Left renal pelvis (tissue), 4 donors: ENCODE results near the gene USP51. TPM values are rescaled to one million over a fixed set of nuclear protein-coding genes. Genes with fewer than 3 reads are reported as not detected.
"Not testable (repeated sequence)": the region's sequence is repeated elsewhere in the genome, so short reads cannot be mapped to it uniquely, and the experiment has no call there.

ENCODE experiments used
- DNase-seq, 4 donors: peaks; one replicate each; pipeline ENCODE4 v3.0.0-alpha.2; 2013; ENCODE audit warnings: low read depth in 4 of 4, low spot score in 3 of 4
- polyA plus RNA-seq, 4 donors: library from polyadenylated mRNA; unstranded; fragments of 120-200 nt; gene quantifications; one replicate each; pipeline ENCODE4 v1.2.1, GENCODE V29; 2013; ENCODE audit not compliant: insufficient read length in 4 of 4

USP51 gene
- 10 to 100 TPM in 3 of 4 donors, 1 to 10 TPM in 1; 6.6 to 13.1 (median 11.8) TPM for polyA plus RNA-seq

DNA sequence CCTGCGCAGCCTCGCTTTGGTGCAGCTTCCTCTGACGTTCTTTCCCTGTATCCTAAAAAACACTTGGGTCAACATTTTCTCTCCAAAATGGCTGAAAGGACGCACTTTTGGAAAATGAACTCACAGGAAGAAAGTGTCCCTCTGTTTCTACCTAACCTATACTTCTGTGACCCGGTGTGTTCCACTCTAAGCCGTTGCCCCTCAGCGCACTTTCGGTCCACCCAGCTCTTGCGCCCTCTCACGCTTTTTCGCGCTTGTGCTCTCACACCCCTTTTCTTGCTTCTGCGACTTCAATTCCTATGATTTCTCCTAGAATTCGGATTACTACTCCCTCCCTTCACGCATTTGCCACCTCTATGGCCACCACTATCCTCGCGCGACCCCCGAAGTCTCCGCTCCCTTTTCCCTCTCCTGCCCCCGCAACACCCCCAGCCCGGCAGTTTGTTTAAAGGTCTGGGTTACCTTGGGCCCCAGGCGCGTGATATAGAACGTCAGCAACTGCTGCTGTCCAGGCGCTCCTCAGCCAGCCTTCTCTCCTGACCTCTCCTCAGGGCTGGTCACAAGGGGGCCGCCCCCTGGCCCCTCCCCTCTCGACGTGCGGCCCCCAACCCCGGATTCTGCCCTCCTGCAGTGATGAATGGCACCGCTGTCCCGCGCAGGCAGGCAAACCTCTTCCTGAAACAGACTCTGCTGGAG lies at the start of gene USP51:
USP51 (minus strand) TSS at position 535 of the 696 bp plus-strand sequence. CDS start 909 bp downstream, outside the sequence.
- DNase-seq = peak in 2 of 4 donors; percentile 14 to 31

DNA sequence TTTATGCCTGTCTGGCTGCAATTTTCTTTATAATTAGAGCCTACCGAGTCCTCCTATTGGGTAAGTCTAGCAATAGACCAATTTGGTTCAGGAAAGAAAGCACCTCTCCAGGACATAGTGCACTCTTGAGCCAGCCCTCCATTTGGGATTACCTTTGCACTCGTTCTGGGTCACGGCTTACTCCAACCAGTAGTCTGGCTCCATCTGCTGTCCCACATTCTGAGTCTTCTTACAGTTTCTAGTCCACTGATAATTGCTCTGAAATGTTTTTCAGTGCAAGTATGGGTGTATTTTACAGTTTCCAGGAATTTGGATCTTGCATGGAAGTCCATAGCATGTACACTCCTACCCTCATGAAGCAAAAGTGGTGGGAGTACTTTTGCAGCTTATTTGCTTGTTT lies 34.8 kb upstream of the USP51 start:
- no peak for DNase-seq

DNA sequence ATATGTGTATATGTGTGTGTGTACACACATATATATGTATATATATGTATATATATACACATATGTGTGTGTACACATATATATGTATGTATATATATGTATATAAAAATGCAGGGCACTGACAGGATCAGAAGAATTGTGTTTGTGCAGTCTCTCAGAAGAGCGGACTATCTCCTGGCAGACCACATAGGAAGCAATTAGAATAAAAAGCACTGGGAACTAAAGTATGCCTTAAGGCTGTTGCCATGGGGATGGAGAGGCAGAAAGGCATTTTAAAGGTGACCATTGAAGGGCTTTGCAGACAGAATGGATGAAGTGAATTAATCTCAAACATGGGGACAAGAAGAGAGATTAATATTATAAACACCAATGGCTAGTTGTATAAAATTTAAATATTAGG lies 33.7 kb upstream of the USP51 start:
- no peak for DNase-seq

DNA sequence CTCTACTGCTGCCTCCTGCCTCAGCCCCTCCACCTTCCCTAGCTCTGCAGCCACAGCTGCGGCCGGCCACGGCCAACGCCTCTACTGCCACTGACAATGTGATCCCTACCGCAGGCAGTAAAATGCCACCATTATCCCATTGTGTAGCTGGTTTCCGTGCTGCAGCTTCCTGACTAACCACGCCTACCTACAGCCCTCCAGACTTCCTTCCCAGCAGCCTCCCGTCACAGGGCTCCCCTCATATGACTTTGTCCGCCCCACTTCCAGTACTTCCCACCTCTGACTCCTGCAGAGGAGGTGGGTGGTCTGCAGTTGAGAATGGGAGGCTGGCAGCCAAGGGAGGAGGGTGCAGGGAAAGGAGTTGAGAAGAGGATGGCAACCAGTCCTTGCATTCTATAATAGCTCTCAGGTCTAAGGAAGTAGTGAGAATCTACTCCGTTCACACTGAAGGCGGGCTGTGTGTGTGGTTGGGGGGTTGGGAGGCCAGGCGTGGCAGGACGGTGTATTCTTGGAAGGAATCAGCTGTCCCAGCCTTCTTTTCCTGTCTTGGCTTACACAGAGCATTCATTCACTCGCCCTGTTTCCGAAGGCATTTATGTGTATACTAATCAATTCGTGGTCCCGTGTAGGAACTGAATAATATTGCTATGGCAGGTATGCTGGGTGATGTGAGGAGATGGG lies 33.1 kb upstream of the USP51 start:
- DNase-seq = no peak

DNA sequence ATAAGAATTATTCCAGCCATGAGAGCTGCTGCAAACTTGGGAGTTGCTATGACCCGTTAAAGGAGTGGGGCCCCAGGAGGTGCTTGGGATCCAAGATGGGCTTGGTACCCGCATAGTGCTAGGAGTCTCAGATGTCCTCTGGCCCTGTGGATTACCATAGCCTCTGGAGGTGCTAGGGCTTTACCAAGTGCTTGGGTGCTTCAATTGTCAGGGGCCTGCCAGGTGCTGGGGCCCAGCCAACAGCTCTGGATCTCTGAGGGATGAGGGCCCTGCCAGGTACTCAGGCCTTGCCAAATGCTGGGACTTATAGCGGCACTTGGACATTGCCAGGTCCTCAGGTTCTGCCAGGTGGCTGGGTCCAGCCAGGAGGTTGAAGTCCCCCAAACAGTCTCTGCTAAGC lies 32.0 kb upstream of the USP51 start:
- DNase-seq = no peak

DNA sequence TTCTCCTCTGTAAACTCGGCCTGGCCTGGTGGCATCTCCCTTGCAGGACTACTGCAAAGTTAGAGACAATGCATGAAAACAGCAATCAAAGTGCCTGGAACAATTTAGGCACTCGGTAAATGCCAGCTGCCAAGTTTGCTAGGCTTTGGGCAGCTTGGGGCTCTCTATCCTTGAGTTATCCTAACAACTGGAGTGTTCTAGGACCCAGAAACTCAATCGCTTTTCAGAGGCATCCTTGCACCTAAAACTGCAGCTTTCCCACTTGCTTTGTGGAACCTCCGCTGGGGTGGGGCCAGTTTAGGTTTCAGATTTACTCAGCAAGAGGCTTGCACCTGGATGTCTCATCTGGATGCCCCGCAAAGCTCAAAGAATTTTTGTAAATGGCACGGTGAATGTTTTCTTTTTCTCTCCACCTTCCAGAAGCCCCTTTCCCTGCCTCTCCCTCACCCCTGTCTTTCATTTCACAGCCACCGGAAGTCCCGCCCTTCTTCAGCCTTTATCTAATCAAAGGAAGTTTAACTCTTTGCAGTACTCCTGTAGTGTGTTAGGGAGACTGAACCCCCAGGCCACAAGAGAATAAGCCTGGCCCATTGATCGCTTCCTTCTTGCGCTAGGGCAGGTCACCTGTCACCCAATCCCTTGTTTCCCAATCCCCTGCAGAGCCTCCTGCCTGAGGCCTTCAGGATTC lies 27.3 kb upstream of the USP51 start:
- not testable (repeated sequence) for DNase-seq

DNA sequence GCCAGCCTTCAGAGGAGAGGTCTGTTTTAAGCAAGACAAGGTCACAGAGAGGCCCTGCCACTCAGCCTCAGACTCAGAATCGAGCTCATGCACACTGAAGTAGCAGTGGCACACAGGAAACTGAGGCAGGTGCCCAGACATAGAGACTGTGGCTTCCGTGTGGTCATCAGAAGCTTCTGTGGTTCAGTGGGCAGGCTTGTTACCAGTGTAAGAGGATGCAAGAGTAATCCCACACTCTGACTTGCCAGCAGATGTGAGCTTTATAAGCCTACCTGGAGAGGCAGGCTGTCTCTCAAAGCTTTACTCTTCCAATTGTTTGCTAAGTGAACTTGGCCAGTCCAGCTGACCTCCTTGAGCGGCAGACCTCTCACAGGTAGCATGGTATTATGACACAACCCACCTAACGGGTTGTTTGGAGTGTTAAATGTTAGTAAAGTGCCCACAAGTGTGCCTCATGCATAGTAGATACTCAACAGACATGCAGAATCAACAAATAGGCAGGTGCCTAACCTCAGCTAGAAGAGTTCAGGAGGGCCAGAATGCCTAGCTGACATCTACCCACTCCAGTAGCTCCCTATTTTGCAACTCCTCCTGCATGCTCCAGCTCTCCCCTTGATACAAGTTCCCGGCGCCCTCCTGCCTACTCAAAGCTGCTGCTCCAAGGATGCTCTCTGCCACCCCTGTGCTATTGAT lies 23.5 kb upstream of the USP51 start:
- DNase-seq = not testable (repeated sequence)

DNA sequence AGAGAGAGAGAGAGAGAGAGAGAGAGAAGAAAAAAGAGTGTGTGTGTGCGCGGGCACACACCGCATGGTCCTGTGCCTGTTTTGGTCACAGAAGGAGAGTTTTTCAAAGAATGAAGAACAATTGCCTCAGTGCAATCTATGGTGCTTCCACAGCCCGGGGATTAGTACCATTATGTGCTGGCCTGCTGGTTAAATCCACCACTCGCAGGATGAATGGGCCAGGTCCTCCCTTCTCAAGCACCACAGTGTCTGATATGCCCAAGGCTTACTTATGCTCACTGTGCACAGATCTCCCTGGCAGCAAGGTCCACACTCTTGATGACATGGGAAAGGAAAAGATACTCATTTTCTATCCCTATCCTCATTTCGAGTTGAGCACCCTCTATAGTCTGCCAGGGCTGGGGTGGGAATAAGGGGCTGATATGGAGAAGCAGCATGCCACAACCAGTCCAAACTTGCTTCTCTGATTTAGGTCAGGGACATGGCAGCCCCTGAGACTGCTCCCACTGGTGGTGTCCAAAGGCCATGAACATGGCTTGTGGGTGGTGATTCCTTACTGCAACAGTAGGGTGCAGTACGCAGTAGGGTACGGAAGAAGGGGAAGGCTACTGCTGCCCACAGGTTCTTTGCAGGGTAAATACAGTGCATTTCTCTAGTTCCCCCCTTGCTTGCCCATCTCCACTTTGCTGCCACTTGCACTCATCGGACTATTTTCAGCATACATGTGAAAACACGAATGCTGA lies 18.9 kb upstream of the USP51 start:
- DNase-seq = not testable (repeated sequence)

DNA sequence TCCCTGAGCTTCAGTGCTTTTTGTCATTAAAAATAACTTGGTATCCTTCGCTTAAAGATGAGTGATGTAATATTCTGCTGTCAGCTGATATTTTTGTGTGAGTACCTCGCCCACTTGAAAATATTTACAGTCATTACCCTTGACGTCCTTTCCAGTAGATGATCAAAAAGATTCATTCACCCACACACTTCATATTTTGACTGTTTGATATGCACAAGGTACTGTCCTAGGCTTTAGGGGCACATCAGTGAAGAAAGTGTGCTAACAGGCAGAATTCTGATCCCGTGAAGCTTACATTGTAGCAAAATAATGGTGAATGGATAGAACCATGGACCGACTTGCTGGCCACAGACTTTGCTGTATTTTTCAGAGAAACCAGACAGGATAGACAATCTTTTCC lies 18.1 kb upstream of the USP51 start:
- DNase-seq = not testable (repeated sequence)

DNA sequence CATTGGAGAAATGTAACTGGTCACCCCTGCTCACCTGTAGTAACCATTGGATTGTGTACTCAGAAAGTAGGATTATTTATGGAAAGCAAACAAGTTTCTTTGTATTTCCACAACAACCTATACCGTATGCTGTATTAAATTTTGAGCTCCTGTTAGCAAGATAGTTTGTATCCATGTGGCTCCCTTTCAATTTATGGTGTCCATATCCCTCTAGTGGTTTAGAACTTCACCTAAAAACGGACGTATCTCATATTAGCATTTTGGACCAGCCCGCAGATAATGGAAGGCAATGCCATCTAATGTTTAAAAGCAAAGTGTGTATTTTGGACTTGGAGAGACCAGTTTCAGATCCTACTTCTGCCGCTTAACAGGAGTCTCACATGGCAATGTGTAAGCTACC lies 17.4 kb upstream of the USP51 start:
- not testable (repeated sequence) for DNase-seq

DNA sequence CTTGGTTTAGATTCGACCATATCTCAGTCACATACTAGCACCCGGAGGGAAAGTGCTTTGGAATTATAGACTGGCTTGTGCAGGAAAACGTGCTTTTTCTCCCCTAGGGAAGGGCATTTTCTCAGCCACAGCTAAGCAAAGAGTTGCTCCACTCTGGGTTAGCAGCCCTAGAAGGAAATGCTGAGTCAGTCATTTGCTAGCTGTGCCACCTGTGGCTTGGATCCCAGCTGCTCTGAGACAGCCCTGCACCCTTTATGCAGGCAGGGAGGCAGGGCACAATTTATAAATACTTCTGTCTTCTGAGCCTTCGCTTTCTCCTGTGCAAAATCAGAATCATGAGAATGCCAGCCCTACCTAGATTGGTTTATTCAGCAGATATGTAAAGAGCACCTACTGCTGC lies 1.3 kb upstream of the USP51 start:
- no peak for DNase-seq

DNA sequence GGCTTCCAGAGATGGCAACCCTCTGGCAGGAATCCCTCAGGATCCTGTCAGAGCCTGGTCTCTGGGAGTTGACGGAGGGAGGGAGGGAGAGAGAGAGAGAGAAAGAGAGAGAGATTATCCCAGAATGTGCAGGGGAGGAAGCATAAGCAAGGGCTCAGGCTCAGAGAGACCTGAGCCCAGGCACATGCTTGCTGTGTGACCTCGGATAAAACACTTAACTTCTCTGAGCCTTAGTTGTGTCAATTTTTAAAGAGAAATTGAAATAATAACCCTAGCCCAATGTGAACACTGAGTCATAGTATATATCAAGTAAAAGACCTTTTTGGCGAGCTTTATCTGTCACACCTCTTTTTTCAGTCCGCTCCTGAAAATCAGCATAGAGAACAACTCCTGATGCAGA lies 473 bp upstream of the USP51 start:
- DNase-seq = no peak

DNA sequence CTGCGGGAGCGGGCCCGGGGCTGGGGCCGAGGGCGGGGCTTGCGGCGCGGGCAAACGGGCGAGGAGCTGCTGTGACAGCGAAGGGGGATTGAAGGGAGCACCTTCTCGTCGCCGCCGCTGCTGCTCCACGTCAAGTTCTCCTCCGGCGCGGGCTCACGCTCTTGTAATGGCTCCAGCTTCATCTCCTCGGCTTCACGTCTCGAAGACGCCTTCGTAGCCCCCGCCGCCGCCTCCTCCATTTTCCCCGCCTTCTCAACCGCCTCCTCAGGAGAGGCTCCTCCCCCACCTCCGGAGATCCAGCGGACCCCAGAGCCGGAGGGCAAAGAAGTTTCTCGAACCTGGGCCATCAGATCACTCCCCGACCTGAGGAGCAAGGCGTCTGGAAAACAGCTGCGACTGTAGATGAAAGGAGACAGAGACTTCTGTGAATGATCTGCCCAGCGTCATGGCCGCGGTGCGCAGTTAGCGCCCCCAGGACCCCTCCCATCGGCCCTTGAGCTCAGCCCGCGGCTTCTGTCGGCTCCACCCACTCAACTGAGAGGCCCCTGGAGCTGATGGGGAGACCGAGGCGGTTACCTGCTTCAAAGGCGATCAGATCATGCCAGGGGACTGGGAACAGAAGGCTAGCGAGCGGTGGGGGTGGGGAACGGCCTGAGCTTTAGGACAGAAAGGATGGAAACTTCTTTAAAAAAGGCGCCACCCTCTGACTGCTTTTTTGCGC lies 895 bp downstream of the USP51 start:
- peak in 2 of 4 donors; percentile 43 to 64 for DNase-seq

DNA sequence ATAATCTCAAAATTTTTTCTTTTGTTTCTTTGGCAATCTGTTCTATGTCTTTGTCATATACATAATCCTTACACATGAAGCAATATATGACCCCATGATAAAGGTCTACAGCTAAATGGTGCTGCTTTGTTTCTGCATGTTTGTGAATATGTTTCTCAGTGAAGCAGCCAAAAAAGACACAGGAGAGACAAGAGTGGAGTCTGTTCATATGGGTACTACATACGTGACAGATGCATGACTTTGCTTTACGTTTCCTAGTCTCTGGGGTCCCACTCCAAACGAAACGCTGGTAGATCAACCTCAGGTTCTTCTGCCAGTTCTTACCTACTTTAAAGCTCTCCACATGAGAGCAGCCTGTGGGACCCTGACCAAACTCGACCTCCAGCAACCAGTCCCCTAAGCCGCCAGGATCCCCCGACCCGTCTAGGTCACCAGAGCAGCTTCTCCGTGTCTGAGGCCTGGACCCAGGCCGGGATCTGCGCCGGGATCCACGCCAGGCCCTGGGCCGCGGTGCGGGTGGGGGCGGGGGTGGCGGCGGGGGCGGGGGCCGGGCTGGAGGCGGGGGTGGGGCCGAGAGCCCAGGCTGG lies 1.5 kb downstream of the USP51 start:
- DNase-seq = peak in 1 of 4 donors; percentile 21

DNA sequence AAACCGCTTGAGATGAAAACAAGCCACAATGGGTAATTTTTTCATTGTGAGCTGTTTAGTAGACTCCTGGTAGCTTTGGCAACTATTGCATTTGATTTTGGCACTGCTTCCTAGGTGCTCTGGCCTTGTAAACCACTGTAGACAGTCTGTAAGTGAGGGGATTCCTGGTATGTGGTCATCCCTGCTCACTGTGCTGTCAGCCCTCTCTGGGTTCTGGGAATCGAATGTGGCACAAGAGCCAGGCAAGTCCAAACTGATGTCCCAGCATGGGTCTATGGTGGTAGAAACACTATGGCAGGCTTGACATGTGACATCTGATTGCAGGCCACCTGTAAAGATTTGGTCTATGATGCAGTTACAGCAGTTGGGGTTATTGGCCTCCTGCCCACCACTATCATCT lies 2.5 kb downstream of the USP51 start:
- DNase-seq = no peak

DNA sequence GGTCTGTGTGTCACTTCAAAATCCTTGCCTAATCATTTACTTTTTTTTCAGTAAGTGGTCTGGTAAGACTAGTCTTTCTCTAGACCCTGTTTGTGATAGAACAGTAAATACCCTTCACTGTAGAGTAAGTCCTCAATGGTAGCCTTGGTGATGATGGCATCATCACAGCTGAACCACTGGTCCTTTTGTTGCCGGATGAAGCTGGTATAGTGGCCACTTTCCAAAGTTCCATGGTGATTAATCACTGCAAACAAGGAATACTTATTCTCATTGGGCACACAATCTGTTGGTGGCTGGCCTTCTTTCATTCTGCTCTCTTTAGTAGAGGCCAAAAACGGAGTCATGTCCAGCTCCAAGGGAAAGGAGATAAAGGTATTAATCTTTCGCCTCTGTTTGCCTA lies 2.9 kb downstream of the USP51 start:
- DNase-seq = no peak

DNA sequence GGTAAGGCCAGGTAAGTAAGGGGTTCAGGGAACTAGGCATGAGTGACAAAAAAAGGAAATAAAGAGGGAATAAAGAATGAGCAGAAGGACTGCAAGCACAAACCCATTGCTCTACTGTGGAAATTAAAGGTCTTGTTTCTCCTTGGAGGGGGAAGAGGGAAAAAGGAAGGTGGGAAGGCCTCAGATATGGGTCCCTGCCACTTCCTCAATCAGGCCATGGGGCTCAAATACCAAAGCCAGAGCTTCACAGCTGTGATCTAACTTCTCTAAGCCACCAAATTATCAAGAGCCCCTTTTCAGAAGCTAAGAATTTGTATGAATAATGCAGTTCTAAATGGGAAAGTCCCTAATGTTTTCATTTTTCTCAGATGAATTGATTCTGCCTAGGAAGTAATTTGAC lies 4.7 kb downstream of the USP51 start:
- DNase-seq = no peak

DNA sequence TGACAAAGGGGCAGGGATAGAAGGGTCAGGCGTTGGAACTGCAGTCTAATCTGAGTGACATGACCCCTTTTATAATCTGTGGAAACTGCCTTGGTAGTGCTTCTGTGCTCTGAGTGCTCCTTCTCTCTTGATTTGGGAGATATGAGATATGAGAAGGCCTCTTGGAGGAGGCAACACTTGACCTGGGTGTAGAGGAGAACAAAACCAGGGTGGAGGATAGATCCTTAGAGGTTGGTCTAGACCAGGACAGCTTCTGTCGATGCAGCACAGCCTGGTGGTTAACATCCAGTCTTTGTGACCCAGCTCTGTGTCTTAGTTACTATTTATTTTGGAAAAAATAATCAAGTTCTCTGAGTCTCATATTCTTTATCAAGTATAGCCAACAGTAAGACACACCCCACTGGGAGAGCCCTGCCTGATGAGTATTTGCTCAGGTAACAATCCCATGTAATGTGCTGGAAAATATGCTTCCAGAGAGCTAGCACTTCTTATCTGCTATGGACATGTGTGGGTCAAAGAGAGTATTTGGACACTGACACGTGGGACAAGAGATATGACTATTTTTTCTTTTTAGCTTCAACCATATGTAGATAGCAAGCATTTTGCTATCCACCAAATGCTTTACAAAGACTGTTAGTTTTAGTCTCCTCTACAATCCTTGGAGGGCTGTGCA lies 9.1 kb downstream of the USP51 start:
- no peak for DNase-seq

DNA sequence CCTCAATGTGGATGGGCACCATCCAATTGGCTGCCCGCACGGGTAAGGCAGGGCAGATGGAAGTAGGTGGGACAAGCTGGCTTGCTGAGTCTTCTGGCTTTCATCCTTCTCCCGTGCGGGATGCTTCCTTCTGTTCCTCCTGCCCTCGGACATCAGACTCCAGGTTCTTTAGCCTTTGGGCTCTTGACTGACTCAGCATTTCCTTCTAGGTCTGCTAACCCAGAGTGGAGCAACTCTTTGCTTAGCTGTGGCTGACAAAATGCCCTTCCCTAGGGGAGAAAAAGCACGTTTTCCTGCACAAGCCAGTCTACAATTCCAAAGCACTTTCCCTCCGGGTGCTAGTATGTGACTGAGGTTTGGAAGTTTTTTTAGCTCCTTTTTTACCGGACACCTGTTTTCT lies 9.7 kb downstream of the USP51 start:
- not testable (repeated sequence) for DNase-seq
